GM12878 (cell line): ENCODE data around the gene PRRC2A. TPM values are rescaled to one million over a fixed set of nuclear protein-coding genes. Genes with fewer than 3 reads are reported as not detected.

ENCODE experiments used
- ATAC-seq: fragments of 200-7000 bp; cut with Tn5 transposase; 3 replicates; pipeline ENCODE4 v1.9.1; 2020; ENCODE audit warnings: mild to moderate bottlenecking, moderate library complexity
- BruUV-seq: library from RNA; stranded (reverse); fragments of 400-500 nt; replicated peaks from 2 replicates; lab custom pipeline; 2021; lab: Mats Ljungman, UMichigan
- CTCF ChIA-PET: fragments of 300-600 bp; sonication (Branson Sonifier 250); formaldehyde crosslinking; extraction: SDS; loops from one replicate; lab custom pipeline; 2021; ENCODE audit warnings: inconsistent platforms; lab: Yijun Ruan, JAX
- POLR2A ChIA-PET: fragments of 350-600 bp; formaldehyde crosslinking; extraction: SDS; loops from one replicate; lab custom pipeline; 2021; ENCODE audit warnings: inconsistent platforms; lab: Charles Lee
- RAD21 ChIA-PET: fragments of 300-600 bp; sonication (Branson Sonifier 250); formaldehyde crosslinking; loops from one replicate; lab custom pipeline; 2023; ENCODE audit warnings: antibody characterized with exemption; ENCODE audit not compliant: unreplicated experiment; lab: Charles Lee
- SMC1A ChIA-PET: fragments of 300-600 bp; sonication (Branson Sonifier 250); formaldehyde crosslinking; loops from one replicate; lab custom pipeline; 2023; ENCODE audit not compliant: unreplicated experiment, uncharacterized antibody; lab: Charles Lee
- DNase-seq: peaks from one replicate; pipeline ENCODE4 v3.0.0-alpha.2; 2011; ENCODE audit warnings: low read depth, low spot score
- FAIRE-seq: peaks from 3 replicates; lab custom pipeline; 2011; peaks lifted over from hg19 to GRCh38; lab: Jason Lieb, UNC
- H2AFZ ChIP-seq: 2 replicates; pipeline ENCODE4 v1.6.0; 2011; ENCODE audit warnings: low read depth, low read length, control low read depth; ENCODE audit not compliant: control insufficient read depth
- H3K27ac ChIP-seq: 2 replicates; pipeline ENCODE4 v1.5.1; 2011; ENCODE audit warnings: control low read depth; ENCODE audit not compliant: control insufficient read depth, insufficient read depth
- H3K27me3 ChIP-seq, 2 experiments: replicated peaks in 1 of 2; 2 replicates each; pipeline versions ENCODE4 v1.6.0 to v1.6.1; 2011; ENCODE audit warnings: low read length in 1 of 2; ENCODE audit not compliant: control insufficient read depth in 2 of 2, insufficient read depth in 2 of 2
- H3K36me3 ChIP-seq, 2 experiments: 2 replicates each; pipeline ENCODE4 v1.5.1; 2011; ENCODE audit warnings: low read length in 1 of 2; ENCODE audit not compliant: control insufficient read depth in 2 of 2, insufficient read depth in 2 of 2
- H3K4me1 ChIP-seq: 2 replicates; pipeline ENCODE4 v1.6.1; 2011; ENCODE audit warnings: mild to moderate bottlenecking, low read length, moderate library complexity, mixed read lengths; ENCODE audit not compliant: control insufficient read depth, insufficient read depth
- H3K4me2 ChIP-seq: 2 replicates; pipeline ENCODE4 v1.6.0; 2011; ENCODE audit warnings: control low read depth; ENCODE audit not compliant: control insufficient read depth, insufficient read depth
- H3K4me3 ChIP-seq: fragments of 200-600 bp; sonication (generic); 2 replicates; pipeline ENCODE4 v1.5.1; 2016
- H3K79me2 ChIP-seq: 2 replicates; pipeline ENCODE4 v1.6.0; 2011; ENCODE audit warnings: low read length; ENCODE audit not compliant: control insufficient read depth, insufficient read depth
- H3K9ac ChIP-seq: 2 replicates; pipeline ENCODE4 v1.8.0; 2011; ENCODE audit warnings: low read length, control low read depth, mixed read lengths; ENCODE audit not compliant: control insufficient read depth, insufficient read depth
- H3K9me3 ChIP-seq: replicated peaks from 3 replicates; pipeline ENCODE4 v1.5.1; 2011; ENCODE audit warnings: mild to moderate bottlenecking, low read length; ENCODE audit not compliant: control insufficient read depth, insufficient read depth
- H4K20me1 ChIP-seq: 2 replicates; pipeline ENCODE4 v1.6.0; 2011; ENCODE audit not compliant: control insufficient read depth, insufficient read depth
- CEBPZ ChIP-seq: fragments of 150-350 bp; IDR thresholded peaks from 2 replicates; pipeline ENCODE4 v1.6.1; 2016; ENCODE audit warnings: low read depth, low read length
- ESRRA ChIP-seq: IDR thresholded peaks from 2 replicates; pipeline ENCODE4 v1.6.1; 2012; ENCODE audit warnings: mild to moderate bottlenecking, low read length, improper control_type of control experiment
- HDAC2 ChIP-seq: fragments of 200-600 bp; sonication (generic); IDR thresholded peaks from 2 replicates; pipeline ENCODE4 v1.6.1; 2017
- KDM1A ChIP-seq: fragments of 200-600 bp; sonication (generic); IDR thresholded peaks from 2 replicates; pipeline ENCODE4 v1.6.1; 2016; ENCODE audit warnings: borderline replicate concordance
- PKNOX1 ChIP-seq: fragments of 450-650 bp; IDR thresholded peaks from 2 replicates; pipeline ENCODE4 v1.6.1; 2016; ENCODE audit warnings: mild to moderate bottlenecking
- POLR2AphosphoS5 ChIP-seq: IDR thresholded peaks from 2 replicates; pipeline ENCODE4 v1.6.1; 2011; ENCODE audit warnings: mild to moderate bottlenecking, low read length, inconsistent platforms
- ZSCAN29 ChIP-seq: fragments of 450-650 bp; IDR thresholded peaks from 2 replicates; pipeline ENCODE4 v1.6.1; 2017; ENCODE audit warnings: mild to moderate bottlenecking, moderate library complexity
- WGBS: methylation state at CpG from one replicate; pipeline ENCODE4 v1.1.6; 2016; ENCODE audit warnings: low lambda C conversion rate; ENCODE audit not compliant: insufficient replicate concordance, insufficient coverage; ENCODE audit errors: missing lambda C conversion rate; 5-methylcytosine and 5-hydroxymethylcytosine counted together
- in situ Hi-C: fragments of 300-500 bp; cut with MboI; formaldehyde crosslinking; loops from 9 replicates; pipeline ENCODE4 v1.14.3; 2018; ENCODE audit warnings: mixed read lengths
- intact Hi-C: fragments of 100-400 bp; cut with micrococcal nuclease; formaldehyde crosslinking; loops from one replicate; pipeline ENCODE4 v1.14.2; 2022; ENCODE audit not compliant: unreplicated experiment
- polyA plus RNA-seq, 11 experiments: library from polyadenylated mRNA; depleted of rRNA in 4 of 11; unstranded in 6 of 11; stranded (reverse) in 5 of 11; fragments of >200 nt; fragmentation: Nextera tagmentation in 4 of 11; fragmentation: Illumina TruSeq in 1 of 11; extraction: Ambion mirVana in 4 of 11; extraction: Trizol in 1 of 11; gene quantifications; 1 replicate in 1 of 11; 2 replicates in 10 of 11; pipeline versions ENCODE4 v1.2.1 to v1.2.3, GENCODE V29; 2011 to 2016; ENCODE audit warnings: inconsistent platforms in 2 of 11, missing spikeins in 2 of 11, low read depth in 1 of 11
- total RNA-seq, 4 experiments: library from RNA; depleted of rRNA in 3 of 4; stranded (reverse); fragments of >200 nt in 3 of 4; fragmentation: Illumina TruSeq in 1 of 4; extraction: Trizol in 1 of 4; gene quantifications; 2 replicates each; pipeline versions ENCODE4 v1.2.1 to v1.2.3, GENCODE V29; 2013 to 2021

The PRRC2A gene
- total and polyA plus RNA-seq, 10 of the 15 experiments (the other 5 are each of a cell fraction or from before 2014, with no cell fraction given) = 0.40 to 244 (median 61.3) TPM

GRCh38 chr6:31624070-31624469 lies 3.6 kb downstream of the PRRC2A start:
- ChIA-PET CTCF (interaction anchor here (3.0 kb wide), 1 partner anchor 26 kb away, joined by 17 read pairs; no protein-coding TSS in a partner anchor), RAD21 (interaction anchor here (0.6 kb wide), 1 partner anchor 212 kb away, joined by 3 read pairs; no protein-coding TSS in a partner anchor), POLR2A (interaction anchor here (5.2 kb wide), 1 partner anchor 29 kb away, joined by 58 read pairs; the partner anchor contains the start of genes APOM and BAG6), SMC1A (interaction anchor here (1.8 kb wide), 1 partner anchor 30 kb away, joined by 3 read pairs; no protein-coding TSS in a partner anchor)
- Histone ChIP-seq H3K27ac (no peak overlapping the region), H3K9me3 (no peaks in the 10 kb centered on the region), H3K27me3 (no peaks in the 10 kb centered on the region), H3K79me2 (peaks cover 39% of the 10 kb centered on the region), H3K4me3 (no peak overlapping the region), H4K20me1 (peaks cover 4% of the 10 kb centered on the region; the same call in 1 of the 2 replicates), H3K4me1 (peaks cover 2% of the 10 kb centered on the region), H3K4me2 (no peak overlapping the region), H2AFZ (no peak overlapping the region), H3K36me3 (peaks cover 39 to 42% of the 10 kb centered on the region in 2 experiments), H3K9ac (no peak overlapping the region)
- in situ Hi-C loops (no loop called here), intact Hi-C loops (no loop called here)
- TF ChIP-seq HDAC2 (no peak), ESRRA (no peak), PKNOX1 (no peak), CEBPZ (no peak), KDM1A (no peak), POLR2AphosphoS5 (no peak; the same call in 1 of the 2 replicates), ZSCAN29 (no peak)
- DNase-seq (no peak), ATAC-seq (no peak), FAIRE-seq (no peak)
- 99% methylated on average over 10 of the region's 10 CpGs for WGBS
- BruUV-seq = no TSS peak
